GM18867 (cell line): ENCODE data around the gene TAGLN2.

Experiments
- ATAC-seq: cut with Tn5 transposase; IDR thresholded peaks from one replicate; pipeline ENCODE4 v1.9.1; 2021; ENCODE audit warnings: mild to moderate bottlenecking, moderate library complexity; ENCODE audit not compliant: unreplicated experiment

The TAGLN2 gene

GRCh38 chr1:159922511-159923202, 2.6 kb downstream of the TAGLN2 start:
- ATAC-seq, result no peak

GRCh38 chr1:159921700-159922504, 3.4 kb downstream of the TAGLN2 start:
- ATAC-seq, result no peak

- peak; percentile 28 for ATAC-seq
Measured at GRCh38 chr1:159921251-159921650, 4.1 kb downstream of the TAGLN2 start.

GRCh38 chr1:159920651-159921050, 4.7 kb downstream of the TAGLN2 start:
- ATAC-seq, result no peak

GRCh38 chr1:159920202-159920601, 5.1 kb downstream of the TAGLN2 start:
- no peak for ATAC-seq

- ATAC-seq, result no peak
Measured at GRCh38 chr1:159919236-159919865, 6.0 kb downstream of the TAGLN2 start.

- ATAC-seq, result no peak
Measured at GRCh38 chr1:159918352-159919200, 6.7 kb downstream of the TAGLN2 start.

GRCh38 chr1:159917533-159918351, 7.6 kb downstream of the TAGLN2 start:
- ATAC-seq, result no peak

- ATAC-seq, result no peak
Measured at GRCh38 chr1:159916242-159917051, 8.9 kb downstream of the TAGLN2 start.

- no peak for ATAC-seq
Measured at GRCh38 chr1:159915571-159916241, 9.6 kb downstream of the TAGLN2 start.

- ATAC-seq, result no peak
Measured at GRCh38 chr1:159914252-159915018, 10.9 kb downstream of the TAGLN2 start.

- no peak for ATAC-seq
Measured at GRCh38 chr1:159913451-159914192, 11.7 kb downstream of the TAGLN2 start.

GRCh38 chr1:159911326-159912070, 13.8 kb downstream of the TAGLN2 start:
- no peak for ATAC-seq

GRCh38 chr1:159908031-159908940, 17.0 kb downstream of the TAGLN2 start:
- no peak for ATAC-seq

GRCh38 chr1:159906960-159907359, 18.3 kb downstream of the TAGLN2 start:
- no peak for ATAC-seq
